Activated CD4-positive, alpha-beta T cell treated with anti-CD3 and anti-CD28 coated beads, Interleukin-2, Interleukin-6, amounts not matched to agents 100 ng/mL and 50 ng/mL, durations not matched to agents 16 hours and 8 hours (primary cell): ENCODE results near the gene KLF7.
"Not testable (repeated sequence)": the region's sequence is repeated elsewhere in the genome, so short reads cannot be mapped to it uniquely, and the experiment has no call there.

Source experiments
- DNase-seq: peaks from one replicate; pipeline ENCODE4 v3.0.0-alpha.2; 2020

Gene KLF7

GRCh38 chr2:207048416-207048815 lies 117.3 kb downstream of the KLF7 start:
- DNase-seq: no peak

GRCh38 chr2:207046724-207047123 lies 119.0 kb downstream of the KLF7 start:
- peak; percentile 49 for DNase-seq

- DNase-seq: no peak
Measured at GRCh38 chr2:207045531-207045930, 120.2 kb downstream of the KLF7 start.

- DNase-seq: no peak
Measured at GRCh38 chr2:207044379-207045362, 121.1 kb downstream of the KLF7 start.

GRCh38 chr2:207042841-207043240 lies 122.9 kb downstream of the KLF7 start:
- no peak for DNase-seq

- no peak for DNase-seq
Measured at GRCh38 chr2:207041786-207042554, 123.8 kb downstream of the KLF7 start.

GRCh38 chr2:207041279-207041678 lies 124.5 kb downstream of the KLF7 start:
- no peak for DNase-seq

- no peak for DNase-seq
Measured at GRCh38 chr2:207040696-207041095, 125.1 kb downstream of the KLF7 start.

GRCh38 chr2:207039225-207039624 lies 126.5 kb downstream of the KLF7 start:
- no peak for DNase-seq

- DNase-seq: no peak
Measured at GRCh38 chr2:207038299-207038698, 127.4 kb downstream of the KLF7 start.

GRCh38 chr2:207037896-207038295 lies 127.9 kb downstream of the KLF7 start:
- DNase-seq: no peak

- DNase-seq: not testable (repeated sequence)
Measured at GRCh38 chr2:207037023-207037422, 128.7 kb downstream of the KLF7 start.

- no peak for DNase-seq
Measured at GRCh38 chr2:207035875-207036274, 129.9 kb downstream of the KLF7 start.

GRCh38 chr2:207032490-207032889 lies 133.3 kb downstream of the KLF7 start:
- no peak for DNase-seq
